GM12874 (cell line): Measurements from ENCODE around the gene ATAD1.
A peak's percentile ranks its signal among the peaks of the same experiment; 100 is the strongest.

Source experiments
- CTCF ChIP-seq: IDR thresholded peaks from 2 replicates; pipeline ENCODE4 v1.5.1; 2011; ENCODE audit warnings: low read depth, mild to moderate bottlenecking, control low read depth, low read length, moderate library complexity; ENCODE audit not compliant: insufficient read depth

Gene ATAD1

GRCh38 chr10:87826653-87827052 lies 8.6 kb upstream of the ATAD1 start:
- no peak for TF ChIP-seq CTCF

GRCh38 chr10:87819289-87819585 lies 1.2 kb upstream of the ATAD1 start:
- TF ChIP-seq CTCF, result no peak

GRCh38 chr10:87818505-87819288 lies 671 bp upstream of the ATAD1 start:
- TF ChIP-seq CTCF, result 0 out of 2 replicates have a peak, but pooled peaks have one; percentile 17

- no peak for TF ChIP-seq CTCF
These were observed 973 bp downstream of the ATAD1 start for GRCh38 chr10:87816898-87817608.

- no peak for TF ChIP-seq CTCF
These were observed 1.7 kb downstream of the ATAD1 start for GRCh38 chr10:87816163-87816897.

GRCh38 chr10:87804939-87805569 lies 13.0 kb downstream of the ATAD1 start:
- no peak for TF ChIP-seq CTCF

- TF ChIP-seq CTCF, result no peak
These were observed 14.2 kb downstream of the ATAD1 start for GRCh38 chr10:87803831-87804230.
